ENCODE data around the gene STARD9. TPM values are rescaled to one million over a fixed set of nuclear protein-coding genes. Genes with fewer than 3 reads are reported as not detected.

Gene STARD9
- total RNA-seq, 2 experiments from 2014 or later = 2.8 to 4.6 TPM

GRCh38 chr15:42667855-42668254 is 92.4 kb downstream of the STARD9 start:
- Mint-ChIP-seq H3K27me3 (no peaks in the 10 kb centered on the region), H3K36me3 (ENCODE audit: low read depth) (no peaks in the 10 kb centered on the region), H3K4me1 (ENCODE audit: low read depth) (no peaks in the 10 kb centered on the region), H3K9me3 (no peaks in the 10 kb centered on the region), H3K4me3 (no peak overlapping the region), H3K27ac (no peak overlapping the region)
- POLR2A ChIA-PET = no interaction called here
- CTCF ChIA-PET = no interaction called here
- no peaks in the 10 kb centered on the region for H3K36me3 ChIP-seq (ENCODE audit: insufficient read depth, low read length)
- ATAC-seq (ENCODE audit: poor library complexity) = no peak
- H3K9me3 ChIP-seq (ENCODE audit: control insufficient read depth in 1 of 2, insufficient read depth in 1 of 2, low read length in 2 of 2) = no peaks in the 10 kb centered on the region
- no peak for TF ChIP-seq CTCF (IDR thresholded peaks at IDR 0.05)
- no peak overlapping the region for H3K27ac ChIP-seq (ENCODE audit: low read depth in 1 of 2, low read length in 2 of 2)
- H3K4me3 ChIP-seq (ENCODE audit: low read length) = no peak overlapping the region
- intact Hi-C loops (cut with DNase I, micrococcal nuclease) = no loop called here
- H3K4me1 ChIP-seq (ENCODE audit: insufficient read depth, low read length) = no peaks in the 10 kb centered on the region
- DNase-seq = no peak
- H3K27me3 ChIP-seq (ENCODE audit: control insufficient read depth in 1 of 2, insufficient read depth in 2 of 2, low read length in 2 of 2) = no peaks in the 10 kb centered on the region

- POLR2A ChIA-PET = no interaction called here
- CTCF ChIA-PET = no interaction called here
- no peaks in the 10 kb centered on the region for H3K9me3 Mint-ChIP-seq
- DNase-seq (no peak), ATAC-seq (ENCODE audit: poor library complexity) (no peak)
- H3K4me3 Mint-ChIP-seq = no peak overlapping the region
- H3K27me3 Mint-ChIP-seq = no peaks in the 10 kb centered on the region
- Histone ChIP-seq H3K36me3 (ENCODE audit: insufficient read depth, low read length) (peaks cover under 1% of the 10 kb centered on the region), H3K4me3 (ENCODE audit: low read length) (no peak overlapping the region), H3K9me3 (ENCODE audit: control insufficient read depth in 1 of 2, insufficient read depth in 1 of 2, low read length in 2 of 2) (no peaks in the 10 kb centered on the region), H3K27ac (ENCODE audit: low read depth in 1 of 2, low read length in 2 of 2) (no peak overlapping the region), H3K27me3 (ENCODE audit: control insufficient read depth in 1 of 2, insufficient read depth in 2 of 2, low read length in 2 of 2) (no peaks in the 10 kb centered on the region), H3K4me1 (ENCODE audit: insufficient read depth, low read length) (no peaks in the 10 kb centered on the region)
- no peak for TF ChIP-seq CTCF (IDR thresholded peaks at IDR 0.05)
- intact Hi-C loops (cut with DNase I, micrococcal nuclease) = no loop called here
- H3K27ac Mint-ChIP-seq = no peak overlapping the region
- H3K4me1 Mint-ChIP-seq (ENCODE audit: low read depth) = no peaks in the 10 kb centered on the region
- H3K36me3 Mint-ChIP-seq (ENCODE audit: low read depth) = no peaks in the 10 kb centered on the region
Measured at GRCh38 chr15:42670451-42670850, 95.0 kb downstream of the STARD9 start.

- no peak for DNase-seq
- no peak overlapping the region for H3K4me3 Mint-ChIP-seq
- no peak for ATAC-seq (ENCODE audit: poor library complexity)
- Histone ChIP-seq H3K27ac (ENCODE audit: low read depth in 1 of 2, low read length in 2 of 2) (no peak overlapping the region), H3K4me3 (ENCODE audit: low read length) (no peak overlapping the region), H3K36me3 (ENCODE audit: insufficient read depth, low read length) (peaks cover 4% of the 10 kb centered on the region), H3K27me3 (ENCODE audit: control insufficient read depth in 1 of 2, insufficient read depth in 2 of 2, low read length in 2 of 2) (no peaks in the 10 kb centered on the region), H3K9me3 (ENCODE audit: control insufficient read depth in 1 of 2, insufficient read depth in 1 of 2, low read length in 2 of 2) (no peaks in the 10 kb centered on the region), H3K4me1 (ENCODE audit: insufficient read depth, low read length) (no peaks in the 10 kb centered on the region)
- H3K27ac Mint-ChIP-seq = no peak overlapping the region
- intact Hi-C loops (cut with DNase I, micrococcal nuclease) = no loop called here
- POLR2A ChIA-PET = no interaction called here
- no peaks in the 10 kb centered on the region for H3K36me3 Mint-ChIP-seq (ENCODE audit: low read depth)
- TF ChIP-seq CTCF (IDR thresholded peaks at IDR 0.05) = no peak
- no peaks in the 10 kb centered on the region for H3K27me3 Mint-ChIP-seq
- CTCF ChIA-PET = no interaction called here
- no peaks in the 10 kb centered on the region for H3K9me3 Mint-ChIP-seq
- H3K4me1 Mint-ChIP-seq (ENCODE audit: low read depth) = no peaks in the 10 kb centered on the region
Measured at GRCh38 chr15:42672444-42672843, 97.0 kb downstream of the STARD9 start.

All from CD4-positive, alpha-beta T cell (primary cell).